ENCODE data around the gene KIRREL3.

The KIRREL3 gene
- long read RNA-seq, partial matches to known transcripts = 0 of 12 reads
- long read RNA-seq, other reads (novel, unspliced or antisense) = 12 of 12 reads

GRCh38 chr11:127000291-127000968 is at the start of gene KIRREL3:
Gene KIRREL3 (minus strand): TSS chr11:127000770.
- no peak for TF ChIP-seq SPI1 (IDR thresholded peaks at IDR 0.05; ENCODE audit: borderline replicate concordance, low read depth)
- no peak for TF ChIP-seq GABPA (IDR thresholded peaks at IDR 0.05; ENCODE audit: low read depth)
- TF ChIP-seq, protein P1, sequence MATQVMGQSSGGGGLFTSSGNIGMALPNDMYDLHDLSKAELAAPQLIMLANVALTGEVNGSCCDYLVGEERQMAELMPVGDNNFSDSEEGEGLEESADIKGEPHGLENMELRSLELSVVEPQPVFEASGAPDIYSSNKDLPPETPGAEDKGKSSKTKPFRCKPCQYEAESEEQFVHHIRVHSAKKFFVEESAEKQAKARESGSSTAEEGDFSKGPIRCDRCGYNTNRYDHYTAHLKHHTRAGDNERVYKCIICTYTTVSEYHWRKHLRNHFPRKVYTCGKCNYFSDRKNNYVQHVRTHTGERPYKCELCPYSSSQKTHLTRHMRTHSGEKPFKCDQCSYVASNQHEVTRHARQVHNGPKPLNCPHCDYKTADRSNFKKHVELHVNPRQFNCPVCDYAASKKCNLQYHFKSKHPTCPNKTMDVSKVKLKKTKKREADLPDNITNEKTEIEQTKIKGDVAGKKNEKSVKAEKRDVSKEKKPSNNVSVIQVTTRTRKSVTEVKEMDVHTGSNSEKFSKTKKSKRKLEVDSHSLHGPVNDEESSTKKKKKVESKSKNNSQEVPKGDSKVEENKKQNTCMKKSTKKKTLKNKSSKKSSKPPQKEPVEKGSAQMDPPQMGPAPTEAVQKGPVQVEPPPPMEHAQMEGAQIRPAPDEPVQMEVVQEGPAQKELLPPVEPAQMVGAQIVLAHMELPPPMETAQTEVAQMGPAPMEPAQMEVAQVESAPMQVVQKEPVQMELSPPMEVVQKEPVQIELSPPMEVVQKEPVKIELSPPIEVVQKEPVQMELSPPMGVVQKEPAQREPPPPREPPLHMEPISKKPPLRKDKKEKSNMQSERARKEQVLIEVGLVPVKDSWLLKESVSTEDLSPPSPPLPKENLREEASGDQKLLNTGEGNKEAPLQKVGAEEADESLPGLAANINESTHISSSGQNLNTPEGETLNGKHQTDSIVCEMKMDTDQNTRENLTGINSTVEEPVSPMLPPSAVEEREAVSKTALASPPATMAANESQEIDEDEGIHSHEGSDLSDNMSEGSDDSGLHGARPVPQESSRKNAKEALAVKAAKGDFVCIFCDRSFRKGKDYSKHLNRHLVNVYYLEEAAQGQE (IDR thresholded peaks at IDR 0.05; ENCODE audit: insufficient replicate concordance, low read depth) = no peak
- TF ChIP-seq CTCF (IDR thresholded peaks at IDR 0.05; ENCODE audit: insufficient read depth, low read length) = no peak
- no peak for TF ChIP-seq POLR2AphosphoS5 (IDR thresholded peaks at IDR 0.05; ENCODE audit: low read depth)
- Histone ChIP-seq H3K27ac (replicated peaks) (no peak within 1 kb of the TSS), H3K27me3 (ENCODE audit: insufficient read depth, poor library complexity, severe bottlenecking) (peaks cover 55% of the 10 kb centered on the region), H3K4me3 (replicated peaks; ENCODE audit: insufficient read depth, low read length) (no peak within 1 kb of the TSS)
- no peak for DNase-seq (ENCODE audit: low read depth in 1 of 2, low spot score in 1 of 2)

DNA sequence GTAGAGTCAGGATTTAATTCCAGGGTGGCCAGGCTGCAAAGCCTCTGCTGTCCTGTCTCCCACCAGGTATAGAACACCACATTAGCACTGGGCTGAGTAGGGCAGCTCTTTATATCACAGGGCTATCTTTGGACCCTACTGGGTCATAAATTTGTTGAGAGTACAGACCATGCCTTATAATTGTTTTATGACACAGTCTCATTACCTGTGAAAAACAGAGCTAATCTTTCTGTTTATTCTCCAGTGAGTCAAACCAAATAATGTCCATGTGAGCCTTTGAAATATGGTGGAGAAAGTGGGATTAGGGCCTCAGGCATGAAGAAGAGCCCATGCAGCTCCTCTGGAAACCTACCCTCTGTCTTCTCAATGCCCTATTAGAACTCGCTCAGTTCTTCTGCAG is 49.6 kb upstream of the KIRREL3 start:
- TF ChIP-seq GABPA (IDR thresholded peaks at IDR 0.05; ENCODE audit: low read depth) = no peak
- TF ChIP-seq CTCF (IDR thresholded peaks at IDR 0.05; ENCODE audit: insufficient read depth, low read length) = no peak
- TF ChIP-seq SPI1 (IDR thresholded peaks at IDR 0.05; ENCODE audit: borderline replicate concordance, low read depth) = no peak
- TF ChIP-seq, protein P1 (IDR thresholded peaks at IDR 0.05; ENCODE audit: insufficient replicate concordance, low read depth) = no peak
- TF ChIP-seq POLR2AphosphoS5 (IDR thresholded peaks at IDR 0.05; ENCODE audit: low read depth) = no peak
- Histone ChIP-seq H3K27ac (replicated peaks) (no peak overlapping the region), H3K4me3 (replicated peaks; ENCODE audit: insufficient read depth, low read length) (no peak overlapping the region), H3K27me3 (ENCODE audit: insufficient read depth, poor library complexity, severe bottlenecking) (no peaks in the 10 kb centered on the region)
- no peak for DNase-seq (ENCODE audit: low read depth in 1 of 2, low spot score in 1 of 2)

DNA sequence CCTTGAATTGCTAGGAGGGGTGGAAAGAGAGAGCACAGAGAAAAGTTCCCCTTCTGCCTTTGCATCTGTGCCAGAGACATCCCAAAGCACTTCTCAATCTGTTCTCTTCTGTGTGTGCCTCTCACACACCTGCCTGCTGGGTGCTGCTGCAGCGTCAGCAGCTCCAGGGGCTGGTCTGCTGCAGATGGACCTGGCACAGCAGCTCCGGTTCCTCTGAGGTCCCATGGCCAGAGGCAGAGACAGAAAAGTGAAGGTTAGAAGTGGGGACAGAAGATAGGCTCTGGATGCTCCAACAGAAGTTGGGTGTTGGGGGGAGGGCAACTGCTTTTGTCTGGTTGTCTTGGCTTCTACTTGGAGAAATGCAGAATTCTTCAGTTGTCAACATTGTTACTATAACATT is 48.9 kb upstream of the KIRREL3 start:
- Histone ChIP-seq H3K27me3 (ENCODE audit: insufficient read depth, poor library complexity, severe bottlenecking) (no peaks in the 10 kb centered on the region), H3K27ac (replicated peaks) (no peak overlapping the region), H3K4me3 (replicated peaks; ENCODE audit: insufficient read depth, low read length) (no peak overlapping the region)
- TF ChIP-seq POLR2AphosphoS5 (IDR thresholded peaks at IDR 0.05; ENCODE audit: low read depth) (no peak), CTCF (IDR thresholded peaks at IDR 0.05; ENCODE audit: insufficient read depth, low read length) (no peak), GABPA (IDR thresholded peaks at IDR 0.05; ENCODE audit: low read depth) (no peak), SPI1 (IDR thresholded peaks at IDR 0.05; ENCODE audit: borderline replicate concordance, low read depth) (no peak)
- TF ChIP-seq, protein P1 (IDR thresholded peaks at IDR 0.05; ENCODE audit: insufficient replicate concordance, low read depth) = no peak
- no peak for DNase-seq (ENCODE audit: low read depth in 1 of 2, low spot score in 1 of 2)

All from HL-60 (cell line).